GM20431 (cell line): ENCODE data around the gene PEAK1.

Experiments used
- in situ Hi-C: fragments of 300-500 bp; cut with MseI, MboI; formaldehyde crosslinking; loops from one replicate; pipeline ENCODE4 v1.15.0; 2020; ENCODE audit warnings: low sequenced_read_pairs; ENCODE audit not compliant: unreplicated experiment

PEAK1 gene

GRCh38 chr15:77326366-77326765 lies 93.5 kb downstream of the PEAK1 start:
- in situ Hi-C loops, result no loop called here

GRCh38 chr15:77312523-77312922 lies 107.4 kb downstream of the PEAK1 start:
- in situ Hi-C loops, result no loop called here

DNA sequence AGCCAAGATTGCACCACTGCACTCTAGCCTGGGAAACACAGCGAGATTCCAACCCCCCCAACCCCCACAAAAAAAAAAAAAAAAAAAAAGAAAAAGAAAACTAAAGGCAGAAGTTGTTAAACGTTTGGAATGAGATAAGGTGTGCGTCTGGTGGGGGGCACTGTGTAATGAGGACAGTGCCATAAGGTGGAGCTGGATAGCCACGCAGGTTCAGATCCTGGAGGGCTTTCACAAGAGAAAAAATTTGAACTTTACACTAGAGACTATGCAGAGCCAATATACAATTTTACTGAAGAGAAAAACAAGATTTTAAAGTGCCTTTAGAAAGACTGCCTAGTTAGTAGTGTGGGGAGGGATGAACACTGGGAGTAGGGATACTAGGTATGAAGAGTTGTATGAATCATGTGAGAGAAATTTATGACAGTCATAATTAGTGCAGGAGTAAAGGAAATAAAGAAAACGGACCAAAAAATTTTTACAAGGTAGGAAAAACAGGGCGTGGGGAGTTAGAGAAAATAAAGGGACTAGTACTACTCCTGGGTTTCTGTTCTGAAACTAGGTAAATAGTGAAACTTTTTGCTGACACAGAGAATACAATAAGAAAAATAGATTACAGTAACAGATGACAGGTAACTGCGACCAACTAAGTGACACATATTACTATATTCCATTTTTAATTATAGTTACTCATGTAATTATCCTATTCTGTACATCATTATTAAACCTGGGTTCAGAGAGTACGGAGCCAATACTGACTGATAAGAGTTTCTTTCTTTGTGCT lies 108.1 kb downstream of the PEAK1 start:
- in situ Hi-C loops, result no loop called here

DNA sequence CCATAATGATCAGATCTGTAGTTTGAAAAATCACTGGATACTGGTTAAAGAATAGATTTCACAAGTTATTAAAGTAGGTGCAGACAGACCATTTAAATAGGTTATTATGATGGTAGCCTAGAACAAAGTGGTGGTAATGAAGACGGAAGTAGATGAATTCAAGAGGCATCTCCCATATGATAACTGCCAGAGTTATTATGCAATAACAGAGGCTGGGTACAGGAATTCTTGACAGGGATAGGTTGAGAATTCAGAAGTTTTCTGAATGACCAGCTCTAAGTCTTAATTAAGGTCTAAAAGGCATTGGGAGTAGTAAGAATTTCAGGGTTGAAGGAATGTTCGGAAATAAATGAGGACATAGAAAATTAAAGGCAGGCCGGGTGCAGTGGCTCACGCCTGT lies 108.9 kb downstream of the PEAK1 start:
- in situ Hi-C loops, result no loop called here

DNA sequence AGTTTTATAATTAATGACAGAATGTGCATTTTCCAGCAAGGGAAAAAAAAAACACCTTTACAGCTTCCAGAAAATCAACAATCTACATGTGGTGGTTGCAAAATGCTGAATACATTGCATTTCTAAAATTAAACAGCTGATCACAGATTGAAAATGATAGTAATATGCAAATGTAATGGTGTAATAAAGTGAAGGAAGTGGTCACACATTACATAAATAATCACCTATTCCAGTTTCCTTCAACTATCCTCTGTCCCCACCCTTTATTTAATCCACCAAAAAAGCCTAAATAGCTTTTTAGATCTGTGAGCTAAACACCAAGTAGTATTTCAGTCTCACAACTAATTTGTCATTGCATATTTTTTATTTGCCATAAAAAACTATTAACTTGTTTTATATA lies 110.5 kb downstream of the PEAK1 start:
- in situ Hi-C loops, result no loop called here

DNA sequence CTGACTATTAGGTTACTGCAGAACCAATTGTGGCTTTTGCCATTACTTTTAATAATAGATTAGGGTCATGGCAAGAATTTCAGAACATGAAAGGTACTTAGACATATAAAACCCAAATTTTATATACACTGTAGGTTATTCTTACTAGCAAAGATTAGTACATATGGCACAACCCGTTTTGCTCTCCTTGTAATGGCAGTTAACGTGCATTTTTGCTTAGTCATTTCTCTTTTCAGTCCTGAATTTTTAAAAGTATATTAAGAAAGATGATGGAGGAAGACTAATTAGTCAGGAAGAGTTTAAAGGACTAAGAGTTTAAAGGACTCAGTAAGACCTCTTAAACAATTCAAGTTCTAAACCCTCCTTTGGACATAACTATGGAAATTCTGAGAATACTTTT lies 114.0 kb downstream of the PEAK1 start:
- in situ Hi-C loops, result no loop called here

DNA sequence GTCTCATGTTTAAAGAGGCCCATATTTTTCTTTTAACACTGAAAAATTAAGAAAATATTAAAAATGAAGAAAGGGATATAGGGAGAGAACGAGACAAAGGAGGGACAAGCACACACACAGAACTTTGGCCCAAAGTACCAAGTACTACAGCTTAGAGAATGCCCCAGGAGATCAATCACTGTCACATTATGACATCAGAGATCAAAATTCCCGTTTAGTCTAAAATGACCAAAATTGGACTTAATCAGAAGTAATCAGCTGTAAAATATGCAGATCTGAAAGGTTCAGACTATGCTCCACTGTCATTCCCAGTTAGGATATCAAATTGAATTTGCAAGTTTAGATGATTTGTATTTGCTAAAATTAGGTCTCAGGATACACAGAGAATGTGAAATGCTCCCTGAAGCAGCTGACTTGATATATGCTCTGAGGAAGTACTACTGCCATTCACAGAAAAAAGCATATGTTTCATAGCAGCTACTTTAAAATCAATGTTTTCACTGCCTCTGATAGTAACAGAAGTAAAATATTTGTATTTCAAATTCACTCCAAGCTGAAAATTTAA lies 123.0 kb downstream of the PEAK1 start:
- in situ Hi-C loops, result no loop called here

DNA sequence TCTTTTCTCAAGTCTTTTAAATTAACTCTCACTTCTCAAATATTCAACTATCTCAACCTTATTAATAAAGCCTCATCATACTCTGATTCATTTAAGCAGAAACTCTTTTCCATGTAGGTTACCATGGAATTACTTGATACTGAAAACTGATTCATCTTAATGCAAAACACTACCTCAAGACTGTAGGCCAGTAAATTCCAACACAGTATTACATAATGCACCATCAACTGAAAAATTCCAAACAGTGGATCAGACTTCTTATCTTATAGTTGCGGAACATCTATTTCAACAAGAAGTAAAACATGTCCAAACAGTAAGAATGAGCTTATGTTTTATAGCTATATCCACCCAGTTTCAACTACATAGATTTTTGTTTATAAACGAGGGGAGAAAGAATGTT lies 124.5 kb downstream of the PEAK1 start:
- in situ Hi-C loops, result no loop called here

- in situ Hi-C loops, result no loop called here
Measured at GRCh38 chr15:77292969-77293558, 126.8 kb downstream of the PEAK1 start.

- in situ Hi-C loops, result no loop called here
Measured at GRCh38 chr15:77291107-77291506, 128.8 kb downstream of the PEAK1 start.

DNA sequence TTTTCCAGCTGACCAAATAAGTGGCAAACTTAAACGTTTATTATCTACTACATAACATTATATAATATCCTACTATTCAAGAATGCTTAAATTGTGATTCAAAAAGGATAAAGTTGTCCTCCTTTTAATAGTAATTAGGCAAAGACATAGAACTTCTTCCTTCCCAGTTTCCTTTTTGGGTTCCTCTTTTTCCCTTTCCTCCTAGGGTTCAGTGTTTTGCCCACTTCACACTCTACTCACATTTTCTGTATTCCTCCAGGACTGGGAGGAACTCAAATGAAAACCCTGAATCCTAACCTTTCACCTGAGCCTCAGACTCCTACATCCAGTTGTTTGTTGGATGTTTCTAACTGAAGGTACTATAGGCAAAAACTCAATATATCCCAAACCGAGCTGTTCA lies 132.5 kb downstream of the PEAK1 start:
- in situ Hi-C loops, result no loop called here

DNA sequence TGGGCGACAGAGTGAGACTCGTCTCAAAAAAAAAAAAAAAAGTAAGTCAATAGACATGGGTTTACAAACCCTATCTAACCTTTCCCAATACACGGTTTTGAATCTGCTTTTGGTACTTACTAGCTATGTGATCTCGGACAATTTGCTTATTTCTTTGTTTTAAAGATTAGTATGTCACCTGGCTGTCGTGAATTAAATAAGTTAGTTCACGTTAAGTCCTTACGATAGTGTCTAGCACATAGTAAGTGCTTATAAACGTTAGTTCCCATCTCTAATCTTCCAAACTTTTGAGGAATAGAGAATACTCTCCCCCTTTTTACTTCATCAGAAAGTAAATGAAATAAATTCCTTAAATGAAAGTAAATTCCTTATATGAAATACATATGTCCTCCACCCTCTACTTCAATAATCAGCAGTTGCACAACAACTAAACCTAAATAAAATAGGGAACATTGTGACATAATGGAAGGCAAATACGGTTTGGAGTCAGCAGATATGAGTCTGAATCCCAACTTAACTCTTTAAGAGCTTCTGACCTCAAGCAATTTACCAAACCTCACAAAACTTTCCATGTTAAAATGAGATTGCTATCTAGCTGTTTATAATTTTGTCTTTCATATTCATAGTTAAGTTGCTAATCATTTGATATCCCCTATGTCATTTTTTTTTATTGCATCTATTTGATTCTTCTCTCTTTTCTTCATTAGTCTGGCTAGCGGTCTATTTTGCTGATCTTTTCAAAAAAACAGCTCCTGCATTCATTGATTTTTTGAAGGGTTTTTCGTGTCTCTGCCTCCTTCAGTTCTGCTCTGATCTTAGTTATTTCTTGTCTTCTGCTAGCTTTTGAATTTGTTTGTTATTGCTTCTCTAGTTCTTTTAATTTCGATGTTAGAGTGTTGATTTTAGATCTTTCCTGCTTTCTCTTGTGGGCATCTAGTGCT lies 134.6 kb downstream of the PEAK1 start:
- in situ Hi-C loops, result no loop called here

DNA sequence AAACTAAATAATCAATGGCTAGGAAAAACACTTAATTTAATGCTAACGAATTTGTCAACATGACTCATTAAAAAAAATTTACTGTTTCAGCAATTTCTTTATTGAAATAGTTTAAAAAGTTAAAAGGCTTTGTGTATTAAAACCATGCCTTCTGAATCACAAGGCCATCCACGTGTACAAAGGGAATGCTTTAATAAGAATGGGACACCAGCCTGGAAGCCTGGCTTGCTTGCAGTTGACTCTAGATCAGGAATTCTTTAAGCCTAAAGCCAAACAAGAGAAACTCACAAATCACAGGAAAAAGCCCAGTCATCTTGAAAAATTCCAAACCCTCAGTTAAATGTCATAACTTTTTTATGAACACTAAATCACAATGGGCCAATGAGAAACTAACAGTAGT lies 137.6 kb downstream of the PEAK1 start:
- in situ Hi-C loops, result no loop called here

DNA sequence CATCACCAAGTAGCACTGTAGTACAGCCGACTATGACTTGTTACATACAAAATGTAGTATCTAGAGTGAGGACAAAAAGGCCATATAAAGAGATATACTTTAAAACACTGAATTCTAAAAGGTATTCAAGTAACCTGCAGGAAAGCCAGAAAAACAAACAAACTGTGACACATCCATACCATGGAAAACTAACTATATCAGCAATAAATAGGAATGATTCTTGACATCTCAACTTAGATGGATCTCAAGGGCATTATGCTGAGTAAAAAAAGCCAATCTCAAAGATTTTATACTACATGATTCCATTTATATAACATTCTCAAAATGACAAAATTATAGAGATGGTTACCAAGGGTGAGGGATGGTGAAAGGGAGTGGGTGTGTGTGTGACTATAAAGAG lies 143.0 kb downstream of the PEAK1 start:
- in situ Hi-C loops, result no loop called here

DNA sequence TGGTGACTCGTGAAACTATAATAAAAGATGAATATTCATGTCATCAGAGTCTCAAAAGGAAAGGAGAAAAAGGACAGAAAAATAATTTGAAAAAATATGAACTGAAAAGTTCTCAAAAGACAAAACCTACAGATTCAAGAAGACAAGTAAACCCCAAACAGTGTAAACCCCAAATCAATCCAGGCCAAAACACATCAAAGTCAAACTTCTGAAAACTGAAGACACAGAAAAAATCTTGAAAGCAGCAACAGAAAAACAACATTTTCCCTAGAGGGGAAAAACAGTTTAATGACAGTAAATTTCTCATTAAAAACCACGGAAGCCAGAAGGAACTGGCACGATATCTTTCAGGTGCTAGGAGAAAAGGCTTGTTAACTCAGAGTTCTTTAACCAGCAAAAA lies 143.8 kb downstream of the PEAK1 start:
- in situ Hi-C loops, result no loop called here

- in situ Hi-C loops, result loop anchor here (25.0 kb wide), 1 partner anchor 111 kb away; no protein-coding TSS in a partner anchor
Measured at GRCh38 chr15:77273136-77273535, 146.8 kb downstream of the PEAK1 start.

- in situ Hi-C loops, result loop anchor here (25.0 kb wide), 1 partner anchor 105 kb away; no protein-coding TSS in a partner anchor
Measured at GRCh38 chr15:77266708-77267386, 153.1 kb downstream of the PEAK1 start.

GRCh38 chr15:77255385-77255784 lies 164.5 kb downstream of the PEAK1 start:
- in situ Hi-C loops, result loop anchor here (25.0 kb wide), 1 partner anchor 93 kb away; no protein-coding TSS in a partner anchor

DNA sequence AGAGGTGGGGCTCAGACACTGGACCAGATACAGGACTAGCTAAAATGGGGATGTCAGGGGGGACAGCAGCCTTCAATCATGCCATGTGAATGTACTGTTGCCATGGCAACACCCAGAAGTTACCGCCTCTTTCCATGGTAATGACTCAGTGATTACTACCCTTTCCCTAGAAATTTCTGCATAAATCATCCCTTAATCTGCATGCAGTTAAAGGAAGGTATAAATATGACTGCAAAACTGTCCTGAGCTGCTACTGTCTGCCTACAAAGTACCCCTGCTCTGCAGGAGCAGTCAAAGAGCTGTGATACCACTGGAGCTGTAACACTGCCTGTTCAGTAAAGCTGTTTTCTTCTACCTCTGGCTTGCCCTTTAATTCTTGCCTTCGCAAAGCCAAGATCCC lies 168.2 kb downstream of the PEAK1 start:
- in situ Hi-C loops, result loop anchor here (25.0 kb wide), 1 partner anchor 89 kb away; no protein-coding TSS in a partner anchor

- in situ Hi-C loops, result no loop called here
Measured at GRCh38 chr15:77247116-77247515, 172.8 kb downstream of the PEAK1 start.
